SK-N-SH treated with all-trans-retinoic acid at 6 μM for 48 hours (cell line): Measurements from ENCODE around the gene UBE2L3.
"Not testable (repeated sequence)": the region's sequence is repeated elsewhere in the genome, so short reads cannot be mapped to it uniquely, and the experiment has no call there.

Source experiments
- ATAC-seq: fragments of 200-7000 bp; cut with Tn5 transposase; 3 replicates; pipeline ENCODE4 v1.9.1; 2020; ENCODE audit warnings: mild to moderate bottlenecking, moderate library complexity
- ARNTL ChIP-seq: fragments of 450-650 bp; formaldehyde crosslinking; IDR thresholded peaks from 2 replicates; pipeline ENCODE4 v1.5.0; 2020; ENCODE audit warnings: low read depth, mild to moderate bottlenecking, moderate library complexity, borderline replicate concordance
- BACH2 ChIP-seq: fragments of 250-450 bp; sonication (Bioruptor Pico); IDR thresholded peaks from 2 replicates; pipeline ENCODE4 v1.9.0; 2021; ENCODE audit warnings: mild to moderate bottlenecking, borderline replicate concordance
- CSDC2 ChIP-seq: fragments of 250-450 bp; sonication (Bioruptor Pico); IDR thresholded peaks from 2 replicates; pipeline ENCODE4 v1.5.0; 2020; ENCODE audit warnings: mild to moderate bottlenecking, moderate library complexity
- ESRRG ChIP-seq: fragments of 250-450 bp; sonication (Bioruptor Pico); IDR thresholded peaks from 2 replicates; pipeline ENCODE4 v1.6.1; 2021; ENCODE audit warnings: mild to moderate bottlenecking
- GLIS3 ChIP-seq: fragments of 250-450 bp; sonication (Bioruptor Pico); IDR thresholded peaks from 2 replicates; pipeline ENCODE4 v1.5.0; 2020; ENCODE audit warnings: mild to moderate bottlenecking, moderate library complexity
- ISL1 ChIP-seq: fragments of 250-450 bp; sonication (Bioruptor Pico); IDR thresholded peaks from 2 replicates; pipeline ENCODE4 v2.1.2; 2022; ENCODE audit warnings: mild to moderate bottlenecking, moderate library complexity
- PPARA ChIP-seq: fragments of 250-450 bp; sonication (Bioruptor Pico); IDR thresholded peaks from 2 replicates; pipeline ENCODE4 v1.5.0; 2020; ENCODE audit warnings: mild to moderate bottlenecking, borderline replicate concordance
- RARB ChIP-seq: fragments of 250-450 bp; sonication (Bioruptor Pico); IDR thresholded peaks from 2 replicates; pipeline ENCODE4 v1.8.0; 2021; ENCODE audit warnings: mild to moderate bottlenecking, moderate library complexity
- SNAI2 ChIP-seq: fragments of 250-450 bp; sonication (Bioruptor Pico); IDR thresholded peaks from 2 replicates; pipeline ENCODE4 v1.5.0; 2020; ENCODE audit warnings: mild to moderate bottlenecking, moderate library complexity
- TCF4 ChIP-seq: fragments of 250-450 bp; sonication (Bioruptor Pico); IDR thresholded peaks from 2 replicates; pipeline ENCODE4 v1.8.0; 2021; ENCODE audit warnings: mild to moderate bottlenecking, moderate library complexity, borderline replicate concordance
- TOX ChIP-seq: fragments of 250-450 bp; sonication (Bioruptor Pico); IDR thresholded peaks from 2 replicates; pipeline ENCODE4 v1.8.0; 2021; ENCODE audit warnings: mild to moderate bottlenecking, moderate library complexity, borderline replicate concordance
- ZC3H10 ChIP-seq: fragments of 250-450 bp; sonication (Bioruptor Pico); IDR thresholded peaks from 2 replicates; pipeline ENCODE4 v1.5.1; 2021; ENCODE audit warnings: mild to moderate bottlenecking, moderate library complexity
- ZFP3 ChIP-seq: fragments of 250-450 bp; sonication (Bioruptor Pico); IDR thresholded peaks from 2 replicates; pipeline ENCODE4 v1.5.0; 2020; ENCODE audit warnings: mild to moderate bottlenecking, moderate library complexity
- ZFP30 ChIP-seq: fragments of 450-650 bp; formaldehyde crosslinking; IDR thresholded peaks from 2 replicates; pipeline ENCODE4 v1.5.0; 2022; ENCODE audit warnings: mild to moderate bottlenecking, moderate library complexity
- ZNF565 ChIP-seq: fragments of 450-650 bp; formaldehyde crosslinking; conservative IDR thresholded peaks from 2 replicates; pipeline ENCODE4 v1.5.0; 2020; ENCODE audit warnings: low read depth, mild to moderate bottlenecking, moderate library complexity
- ZNF70 ChIP-seq: fragments of 450-650 bp; formaldehyde crosslinking; IDR thresholded peaks from 2 replicates; pipeline ENCODE4 v1.5.0; 2020; ENCODE audit warnings: mild to moderate bottlenecking, moderate library complexity
- TF ChIP-seq, protein P1 (sequence below): fragments of 250-450 bp; sonication (Bioruptor Pico); IDR thresholded peaks from 2 replicates; pipeline ENCODE4 v1.5.1; 2021; ENCODE audit warnings: mild to moderate bottlenecking, moderate library complexity
- TF ChIP-seq, protein P2 (sequence below): fragments of 250-450 bp; sonication (Bioruptor Pico); IDR thresholded peaks from 2 replicates; pipeline ENCODE4 v1.5.0; 2020; ENCODE audit warnings: mild to moderate bottlenecking, moderate library complexity
- TF ChIP-seq, protein P3 (sequence below): fragments of 250-450 bp; sonication (Bioruptor Pico); IDR thresholded peaks from 2 replicates; pipeline ENCODE4 v1.8.0; 2021; ENCODE audit warnings: low read depth, mild to moderate bottlenecking, moderate library complexity, borderline replicate concordance
- TF ChIP-seq, protein P4 (sequence below): fragments of 250-450 bp; sonication (Bioruptor Pico); IDR thresholded peaks from 2 replicates; pipeline ENCODE4 v1.8.0; 2020; ENCODE audit warnings: mild to moderate bottlenecking, moderate library complexity, borderline replicate concordance

Gene UBE2L3

DNA sequence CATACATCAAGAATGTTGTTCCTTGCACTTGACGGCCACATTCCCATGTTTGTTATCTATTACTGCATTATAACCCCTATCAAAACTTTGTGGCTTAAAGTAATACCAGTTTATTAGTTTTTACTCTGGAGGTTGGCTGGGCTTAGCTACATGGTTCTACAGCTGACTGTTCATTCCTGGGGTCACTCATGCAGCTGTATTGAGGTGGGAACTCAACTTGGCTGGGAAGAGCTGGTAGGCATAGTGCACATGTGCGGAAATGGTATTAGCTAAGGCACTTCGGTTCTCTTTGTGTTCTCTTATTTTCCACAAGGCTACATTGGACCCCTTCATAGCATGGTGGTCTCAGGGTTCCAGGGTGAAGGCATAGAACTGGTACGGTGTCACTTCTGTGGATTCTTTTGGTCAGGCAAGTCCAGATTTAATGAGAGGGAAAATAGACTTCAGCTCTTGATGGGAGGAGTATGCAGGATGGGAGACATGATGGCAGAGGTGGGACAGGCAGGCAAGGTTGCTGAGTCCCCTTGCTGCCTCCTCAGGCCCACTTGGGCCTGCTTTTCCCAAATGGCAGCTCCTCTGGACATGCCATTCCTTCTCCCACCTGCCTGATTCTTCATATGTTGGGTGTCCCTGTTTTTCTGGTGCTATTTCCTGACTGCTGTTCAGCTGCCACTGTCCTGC lies 46.2 kb downstream of the UBE2L3 start:
- TF ChIP-seq ZFP30 (CRISPR knock-in tag): no peak
- TF ChIP-seq PPARA (CRISPR knock-in tag): no peak
- TF ChIP-seq ZNF70 (CRISPR knock-in tag): no peak
- TF ChIP-seq ISL1 (CRISPR knock-in tag): no peak
- TF ChIP-seq ARNTL (CRISPR knock-in tag): no peak
- TF ChIP-seq ZNF565 (CRISPR knock-in tag): no peak
- no peak for TF ChIP-seq SNAI2 (CRISPR knock-in tag)
- TF ChIP-seq, protein P1, sequence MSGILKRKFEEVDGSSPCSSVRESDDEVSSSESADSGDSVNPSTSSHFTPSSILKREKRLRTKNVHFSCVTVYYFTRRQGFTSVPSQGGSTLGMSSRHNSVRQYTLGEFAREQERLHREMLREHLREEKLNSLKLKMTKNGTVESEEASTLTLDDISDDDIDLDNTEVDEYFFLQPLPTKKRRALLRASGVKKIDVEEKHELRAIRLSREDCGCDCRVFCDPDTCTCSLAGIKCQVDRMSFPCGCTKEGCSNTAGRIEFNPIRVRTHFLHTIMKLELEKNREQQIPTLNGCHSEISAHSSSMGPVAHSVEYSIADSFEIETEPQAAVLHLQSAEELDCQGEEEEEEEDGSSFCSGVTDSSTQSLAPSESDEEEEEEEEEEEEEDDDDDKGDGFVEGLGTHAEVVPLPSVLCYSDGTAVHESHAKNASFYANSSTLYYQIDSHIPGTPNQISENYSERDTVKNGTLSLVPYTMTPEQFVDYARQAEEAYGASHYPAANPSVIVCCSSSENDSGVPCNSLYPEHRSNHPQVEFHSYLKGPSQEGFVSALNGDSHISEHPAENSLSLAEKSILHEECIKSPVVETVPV: no peak
- TF ChIP-seq, protein P2, sequence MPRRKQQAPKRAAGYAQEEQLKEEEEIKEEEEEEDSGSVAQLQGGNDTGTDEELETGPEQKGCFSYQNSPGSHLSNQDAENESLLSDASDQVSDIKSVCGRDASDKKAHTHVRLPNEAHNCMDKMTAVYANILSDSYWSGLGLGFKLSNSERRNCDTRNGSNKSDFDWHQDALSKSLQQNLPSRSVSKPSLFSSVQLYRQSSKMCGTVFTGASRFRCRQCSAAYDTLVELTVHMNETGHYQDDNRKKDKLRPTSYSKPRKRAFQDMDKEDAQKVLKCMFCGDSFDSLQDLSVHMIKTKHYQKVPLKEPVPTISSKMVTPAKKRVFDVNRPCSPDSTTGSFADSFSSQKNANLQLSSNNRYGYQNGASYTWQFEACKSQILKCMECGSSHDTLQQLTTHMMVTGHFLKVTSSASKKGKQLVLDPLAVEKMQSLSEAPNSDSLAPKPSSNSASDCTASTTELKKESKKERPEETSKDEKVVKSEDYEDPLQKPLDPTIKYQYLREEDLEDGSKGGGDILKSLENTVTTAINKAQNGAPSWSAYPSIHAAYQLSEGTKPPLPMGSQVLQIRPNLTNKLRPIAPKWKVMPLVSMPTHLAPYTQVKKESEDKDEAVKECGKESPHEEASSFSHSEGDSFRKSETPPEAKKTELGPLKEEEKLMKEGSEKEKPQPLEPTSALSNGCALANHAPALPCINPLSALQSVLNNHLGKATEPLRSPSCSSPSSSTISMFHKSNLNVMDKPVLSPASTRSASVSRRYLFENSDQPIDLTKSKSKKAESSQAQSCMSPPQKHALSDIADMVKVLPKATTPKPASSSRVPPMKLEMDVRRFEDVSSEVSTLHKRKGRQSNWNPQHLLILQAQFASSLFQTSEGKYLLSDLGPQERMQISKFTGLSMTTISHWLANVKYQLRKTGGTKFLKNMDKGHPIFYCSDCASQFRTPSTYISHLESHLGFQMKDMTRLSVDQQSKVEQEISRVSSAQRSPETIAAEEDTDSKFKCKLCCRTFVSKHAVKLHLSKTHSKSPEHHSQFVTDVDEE (CRISPR knock-in tag): no peak
- no peak for TF ChIP-seq BACH2
- no peak for TF ChIP-seq GLIS3 (CRISPR knock-in tag)
- no peak for TF ChIP-seq CSDC2 (CRISPR knock-in tag)
- TF ChIP-seq, protein P3, sequence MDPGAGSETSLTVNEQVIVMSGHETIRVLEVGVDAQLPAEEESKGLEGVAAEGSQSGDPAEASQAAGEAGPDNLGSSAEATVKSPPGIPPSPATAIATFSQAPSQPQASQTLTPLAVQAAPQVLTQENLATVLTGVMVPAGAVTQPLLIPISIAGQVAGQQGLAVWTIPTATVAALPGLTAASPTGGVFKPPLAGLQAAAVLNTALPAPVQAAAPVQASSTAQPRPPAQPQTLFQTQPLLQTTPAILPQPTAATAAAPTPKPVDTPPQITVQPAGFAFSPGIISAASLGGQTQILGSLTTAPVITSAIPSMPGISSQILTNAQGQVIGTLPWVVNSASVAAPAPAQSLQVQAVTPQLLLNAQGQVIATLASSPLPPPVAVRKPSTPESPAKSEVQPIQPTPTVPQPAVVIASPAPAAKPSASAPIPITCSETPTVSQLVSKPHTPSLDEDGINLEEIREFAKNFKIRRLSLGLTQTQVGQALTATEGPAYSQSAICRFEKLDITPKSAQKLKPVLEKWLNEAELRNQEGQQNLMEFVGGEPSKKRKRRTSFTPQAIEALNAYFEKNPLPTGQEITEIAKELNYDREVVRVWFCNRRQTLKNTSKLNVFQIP (CRISPR knock-in tag): no peak
- TF ChIP-seq ZC3H10 (CRISPR knock-in tag): no peak
- TF ChIP-seq ESRRG (CRISPR knock-in tag): no peak
- no peak for TF ChIP-seq ZFP3 (CRISPR knock-in tag)
- no peak for TF ChIP-seq TOX (CRISPR knock-in tag)
- ATAC-seq: no peak

DNA sequence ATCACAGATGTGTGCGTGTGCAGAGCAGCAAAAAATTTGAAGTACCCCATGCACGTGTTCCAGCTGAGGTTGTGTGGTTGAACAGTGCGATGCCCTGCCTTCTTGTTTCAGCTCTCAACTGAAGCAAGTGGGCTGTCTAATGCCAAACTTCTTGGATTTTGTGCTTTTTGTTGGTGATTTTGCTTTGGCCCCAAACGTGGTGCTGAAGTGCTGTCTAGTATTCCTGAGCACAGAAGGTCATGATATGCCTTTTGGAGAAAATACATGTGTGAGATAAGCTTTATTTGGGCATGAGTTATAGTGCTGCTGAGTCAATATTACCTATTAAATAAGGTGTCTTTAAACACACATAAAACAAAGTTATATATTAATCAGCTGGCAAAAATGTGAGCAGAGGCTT lies 48.2 kb downstream of the UBE2L3 start:
- no peak for ATAC-seq
- TF ChIP-seq, protein P1: no peak
- TF ChIP-seq TCF4 (CRISPR knock-in tag) (no peak), GLIS3 (CRISPR knock-in tag) (no peak), ZFP30 (CRISPR knock-in tag) (no peak), ZFP3 (CRISPR knock-in tag) (no peak), RARB (CRISPR knock-in tag) (no peak), CSDC2 (CRISPR knock-in tag) (no peak), TOX (CRISPR knock-in tag) (no peak), ZC3H10 (CRISPR knock-in tag) (no peak), PPARA (CRISPR knock-in tag) (no peak), ISL1 (CRISPR knock-in tag) (no peak), ESRRG (CRISPR knock-in tag) (no peak), ZNF565 (CRISPR knock-in tag) (no peak), SNAI2 (CRISPR knock-in tag) (no peak), ZNF70 (CRISPR knock-in tag) (no peak)
- TF ChIP-seq, protein P4, sequence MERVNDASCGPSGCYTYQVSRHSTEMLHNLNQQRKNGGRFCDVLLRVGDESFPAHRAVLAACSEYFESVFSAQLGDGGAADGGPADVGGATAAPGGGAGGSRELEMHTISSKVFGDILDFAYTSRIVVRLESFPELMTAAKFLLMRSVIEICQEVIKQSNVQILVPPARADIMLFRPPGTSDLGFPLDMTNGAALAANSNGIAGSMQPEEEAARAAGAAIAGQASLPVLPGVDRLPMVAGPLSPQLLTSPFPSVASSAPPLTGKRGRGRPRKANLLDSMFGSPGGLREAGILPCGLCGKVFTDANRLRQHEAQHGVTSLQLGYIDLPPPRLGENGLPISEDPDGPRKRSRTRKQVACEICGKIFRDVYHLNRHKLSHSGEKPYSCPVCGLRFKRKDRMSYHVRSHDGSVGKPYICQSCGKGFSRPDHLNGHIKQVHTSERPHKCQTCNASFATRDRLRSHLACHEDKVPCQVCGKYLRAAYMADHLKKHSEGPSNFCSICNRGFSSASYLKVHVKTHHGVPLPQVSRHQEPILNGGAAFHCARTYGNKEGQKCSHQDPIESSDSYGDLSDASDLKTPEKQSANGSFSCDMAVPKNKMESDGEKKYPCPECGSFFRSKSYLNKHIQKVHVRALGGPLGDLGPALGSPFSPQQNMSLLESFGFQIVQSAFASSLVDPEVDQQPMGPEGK (CRISPR knock-in tag): no peak
- TF ChIP-seq, protein P2 (CRISPR knock-in tag): no peak

DNA sequence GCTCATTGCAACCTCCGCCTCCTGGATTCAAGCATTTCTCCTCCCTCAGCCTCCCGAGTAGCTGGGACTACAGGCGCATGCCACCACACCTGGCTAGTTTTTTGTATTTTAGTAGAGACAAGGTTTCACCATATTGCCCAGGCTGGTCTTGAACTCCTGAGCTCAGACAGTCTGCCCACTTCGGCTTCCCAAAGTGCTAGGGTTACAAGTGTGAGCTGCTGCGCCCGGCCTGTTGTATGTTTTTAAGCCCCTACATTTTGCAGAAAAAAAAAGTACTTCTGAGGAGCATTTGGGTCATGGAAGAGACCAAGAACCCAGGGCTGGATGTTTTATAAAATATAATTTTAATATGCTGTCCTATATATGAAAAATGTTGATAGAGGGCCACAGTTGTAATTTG lies 49.8 kb downstream of the UBE2L3 start:
- not testable (repeated sequence) for ATAC-seq
